ENCODE results near the gene IFI6. TPM values are rescaled to one million over a fixed set of nuclear protein-coding genes. Genes with fewer than 3 reads are reported as not detected.

Gene IFI6
- total RNA-seq, 1 experiment from 2014 or later: 14.8 TPM

DNA sequence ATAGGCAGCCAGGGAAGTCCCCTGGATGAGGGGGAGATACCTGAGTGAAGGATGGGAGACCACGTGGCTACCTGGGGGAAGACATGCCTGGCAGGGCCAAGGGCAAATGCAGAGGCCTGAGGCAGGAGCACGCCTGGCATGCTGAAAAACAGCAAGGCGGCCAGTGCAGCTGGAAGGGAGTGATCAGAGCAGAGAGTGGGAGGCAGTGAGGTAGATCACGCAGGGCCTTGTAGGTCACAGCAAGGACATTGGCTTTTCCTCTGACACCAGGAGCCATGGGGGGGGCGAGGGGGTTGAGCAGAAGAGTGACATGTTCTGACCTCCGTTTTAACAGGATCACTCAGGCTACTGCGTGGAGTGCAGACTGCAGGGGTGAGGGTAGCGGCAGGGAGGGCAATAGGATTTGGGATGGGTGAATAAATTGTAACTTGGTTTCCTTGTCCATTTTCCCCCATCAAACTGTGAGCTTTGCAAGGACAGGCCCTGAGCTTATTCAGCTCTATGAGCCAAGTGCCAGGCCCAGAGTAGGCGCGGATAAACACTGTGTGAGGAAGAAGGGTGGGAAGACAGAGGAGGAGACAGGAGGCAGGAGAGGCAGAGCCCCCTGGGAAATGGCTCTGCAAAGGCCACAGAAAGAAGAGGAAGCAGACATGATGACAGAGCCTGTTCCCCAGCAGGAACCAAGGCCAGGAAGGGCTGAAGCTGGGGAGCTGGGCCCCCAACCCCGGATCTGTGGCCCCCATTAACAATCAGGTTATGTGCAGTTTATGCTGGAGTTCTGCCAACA lies 16.6 kb downstream of the IFI6 start:
- H4K20me1 ChIP-seq (ENCODE audit: insufficient read depth): no peaks in the 10 kb centered on the region
- RAD21 ChIA-PET (ENCODE audit: low non-redundant PET in 1 of 2, low total read pairs in 2 of 2, uncharacterized antibody in 2 of 2, unreplicated experiment in 2 of 2): no interaction called here
- peaks cover 27 to 63% of the 10 kb centered on the region in 2 experiments for H3K4me1 ChIP-seq (ENCODE audit: control insufficient read depth in 1 of 2, insufficient read depth in 2 of 2, low read length in 2 of 2)
- no peak overlapping the region for H3K9ac ChIP-seq (ENCODE audit: low read length)
- no peak overlapping the region for H2AFZ ChIP-seq (ENCODE audit: low read depth, low read length, poor library complexity, severe bottlenecking)
- no peaks in the 10 kb centered on the region for H3K9me2 ChIP-seq (ENCODE audit: insufficient read depth)
- H3K27ac ChIP-seq (ENCODE audit: low read depth, low read length): no peak overlapping the region
- DNase-seq (ENCODE audit: low read depth, low spot score) (no peak), ATAC-seq (no peak)
- no TSS peak for BruUV-seq (replicated peaks)
- CTCF ChIA-PET: no interaction called here
- peak overlapping the region; percentile 9; the same call in 1 of the 2 replicates for H3K4me2 ChIP-seq (ENCODE audit: low read length)
- H3K4me3 ChIP-seq (replicated peaks in 1 of 2; ENCODE audit: low read depth in 1 of 2, low read length in 2 of 2): no peak overlapping the region
- TF ChIP-seq ZFX (IDR thresholded peaks at IDR 0.05) (0 out of 2 replicates have a peak, but pooled peaks have one; percentile 25), SIN3A (IDR thresholded peaks at IDR 0.05; ENCODE audit: low read depth) (no peak), CEBPB (IDR thresholded peaks at IDR 0.05; ENCODE audit: low read depth) (no peak), EZH2 (IDR thresholded peaks at IDR 0.05) (no peak), POLR2A (IDR thresholded peaks at IDR 0.05; ENCODE audit: borderline replicate concordance, extremely low read depth, insufficient read depth, insufficient read length) (no peak), ZBTB33 (IDR thresholded peaks at IDR 0.05; ENCODE audit: extremely low read depth, insufficient replicate concordance, low read length) (no peak), MAX (IDR thresholded peaks at IDR 0.05) (no peak)
- POLR2A ChIA-PET: no interaction called here
- no peaks in the 10 kb centered on the region for H3K79me2 ChIP-seq (ENCODE audit: insufficient read depth, low read length)
- intact Hi-C loops (cut with micrococcal nuclease): no loop called here
- H3K27me3 ChIP-seq (ENCODE audit: insufficient read depth, low read length): no peaks in the 10 kb centered on the region
- H3K9me3 ChIP-seq (ENCODE audit: control insufficient read depth in 1 of 2, insufficient read depth in 1 of 2, low read depth in 1 of 2, low read length in 2 of 2): no peaks in the 10 kb centered on the region
- H3K36me3 ChIP-seq (ENCODE audit: control insufficient read depth in 1 of 2, insufficient read depth in 2 of 2, low read length in 2 of 2): no peaks in the 10 kb centered on the region

All from HCT116 (cell line).